ENCODE results near the gene FBLN2.

The FBLN2 gene

GRCh38 chr3:13628841-13629551, 80.1 kb downstream of the FBLN2 start:
- H3K4me3 ChIP-seq (ENCODE audit: low read depth, low read length), result no peak overlapping the region
- TF ChIP-seq CTCF (IDR thresholded peaks at IDR 0.05; ENCODE audit: low read depth, low read length), result no peak

GRCh38 chr3:13629644-13630043, 80.7 kb downstream of the FBLN2 start:
- no peak for TF ChIP-seq CTCF (IDR thresholded peaks at IDR 0.05; ENCODE audit: low read depth, low read length)

GRCh38 chr3:13631256-13631655, 82.3 kb downstream of the FBLN2 start:
- no peak for TF ChIP-seq CTCF (IDR thresholded peaks at IDR 0.05; ENCODE audit: low read depth, low read length)
- no peak overlapping the region for H3K4me3 ChIP-seq (ENCODE audit: low read depth, low read length)

More at GRCh38 chr3:13629644-13630043, 80.7 kb downstream of the FBLN2 start:
- H3K4me3 ChIP-seq (ENCODE audit: low read depth, low read length), result no peak overlapping the region

- no peak for TF ChIP-seq CTCF (IDR thresholded peaks at IDR 0.05; ENCODE audit: low read depth, low read length)
- H3K4me3 ChIP-seq (ENCODE audit: low read depth, low read length), result no peak overlapping the region
Observed at GRCh38 chr3:13633176-13633575, 84.3 kb downstream of the FBLN2 start.

- TF ChIP-seq CTCF (IDR thresholded peaks at IDR 0.05; ENCODE audit: low read depth, low read length), result no peak
- H3K4me3 ChIP-seq (ENCODE audit: low read depth, low read length), result no peak overlapping the region
Observed at GRCh38 chr3:13634151-13634550, 85.2 kb downstream of the FBLN2 start.

- no peak overlapping the region for H3K4me3 ChIP-seq (ENCODE audit: low read depth, low read length)
- TF ChIP-seq CTCF (IDR thresholded peaks at IDR 0.05; ENCODE audit: low read depth, low read length), result no peak
Observed at GRCh38 chr3:13634615-13635014, 85.7 kb downstream of the FBLN2 start.

GRCh38 chr3:13636186-13636585, 87.3 kb downstream of the FBLN2 start:
- TF ChIP-seq CTCF (IDR thresholded peaks at IDR 0.05; ENCODE audit: low read depth, low read length), result no peak
- H3K4me3 ChIP-seq (ENCODE audit: low read depth, low read length), result no peak overlapping the region
